Activated CD8-positive, alpha-beta T cell treated with anti-CD3 and anti-CD28 coated beads, Interleukin-2, amount 10 ng/mL, durations not matched to agents 7 days and 5 days (primary cell): ENCODE data around the gene FASTK. TPM values are rescaled to one million over a fixed set of nuclear protein-coding genes. Genes with fewer than 3 reads are reported as not detected.
A peak's percentile ranks its signal among the peaks of the same experiment; 100 is the strongest.

Experiments
- ATAC-seq: fragments of 150-1000 bp; cut with Tn5 transposase; one replicate; pipeline ENCODE4 v1.10.0; 2021; ENCODE audit warnings: moderate library complexity
- CTCF ChIA-PET: fragments of 350-600 bp; sonication (Branson Sonifier 250); formaldehyde crosslinking; loops from one replicate; lab custom pipeline; 2021; ENCODE audit warnings: antibody characterized with exemption; lab: Charles Lee
- POLR2A ChIA-PET: fragments of 350-600 bp; sonication (Branson Sonifier 250); formaldehyde crosslinking; loops from one replicate; lab custom pipeline; 2021; ENCODE audit warnings: antibody characterized with exemption; lab: Charles Lee
- DNase-seq: peaks from one replicate; pipeline ENCODE4 v3.0.0-alpha.2; 2020
- H3K27ac Mint-ChIP-seq: one replicate; pipeline ENCODE4 v1.8.0; 2021; ENCODE audit warnings: mild to moderate bottlenecking, mixed read lengths
- H3K27me3 Mint-ChIP-seq: one replicate; pipeline ENCODE4 v1.8.0; 2021; ENCODE audit warnings: low read depth, mixed read lengths
- H3K36me3 Mint-ChIP-seq: one replicate; pipeline ENCODE4 v1.8.0; 2021; ENCODE audit warnings: low read depth, mixed read lengths
- H3K4me1 Mint-ChIP-seq: one replicate; pipeline ENCODE4 v1.8.0; 2021; ENCODE audit warnings: low read depth, mixed read lengths
- H3K4me3 Mint-ChIP-seq: one replicate; pipeline ENCODE4 v1.8.0; 2021; ENCODE audit warnings: mild to moderate bottlenecking, mixed read lengths
- H3K9me3 Mint-ChIP-seq: one replicate; pipeline ENCODE4 v1.8.0; 2022; ENCODE audit warnings: mixed read lengths; ENCODE audit not compliant: insufficient read depth
- total RNA-seq, 2 experiments: library from RNA; stranded (reverse); gene quantifications; one replicate each; pipeline ENCODE4 v1.2.3, GENCODE V29; 2021

The FASTK gene
- total RNA-seq, 2 experiments from 2014 or later, result 81.8 to 88.1 TPM

DNA sequence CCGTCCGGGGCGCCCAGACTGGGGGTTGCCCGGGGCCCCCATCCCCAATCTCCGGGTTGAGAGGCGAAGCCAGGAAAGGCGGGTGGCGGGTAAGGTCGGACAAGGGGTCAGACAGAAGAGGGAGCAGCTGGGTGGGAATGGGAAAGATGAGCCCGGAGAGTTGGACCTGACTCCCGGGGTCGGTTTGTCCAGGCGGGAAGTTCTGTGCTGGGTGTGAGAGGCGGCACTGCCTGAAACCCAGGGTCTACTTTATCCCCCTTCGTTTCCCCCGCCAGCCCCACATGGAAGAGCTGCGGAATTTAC is 20.5 kb downstream of the FASTK start:
- no peaks in the 10 kb centered on the region for H3K9me3 Mint-ChIP-seq
- H3K36me3 Mint-ChIP-seq, result peaks cover 13% of the 10 kb centered on the region
- ATAC-seq, result no peak
- H3K4me3 Mint-ChIP-seq, result peak overlapping the region; percentile 94
- ChIA-PET POLR2A (interaction anchor here (1.1 to 2.0 kb wide), 2 partner anchors 13 to 17 kb away, joined by 3 to 6 read pairs; no protein-coding TSS in a partner anchor), CTCF (interaction anchor here (0.6 to 1.3 kb wide), 6 partner anchors 18 to 1736 kb away, joined by 3 to 5 read pairs (median 4); partner anchors contain the start of genes ABCB8 and FASTK)
- DNase-seq, result no peak
- peak overlapping the region; percentile 63 for H3K27ac Mint-ChIP-seq
- peaks cover 42% of the 10 kb centered on the region for H3K4me1 Mint-ChIP-seq
- H3K27me3 Mint-ChIP-seq, result no peaks in the 10 kb centered on the region

GRCh38 chr7:151059367-151060112 is 21.1 kb downstream of the FASTK start, which contains the start of gene SLC4A2:
TSS of gene SLC4A2 (plus strand) at chr7:151059589. CDS start at chr7:151061988, 2,399 bp downstream.
- peaks cover 43% of the 10 kb centered on the region for H3K4me1 Mint-ChIP-seq
- peak; percentile 70 for DNase-seq
- H3K9me3 Mint-ChIP-seq, result no peaks in the 10 kb centered on the region
- peaks cover 14% of the 10 kb centered on the region for H3K36me3 Mint-ChIP-seq
- ATAC-seq, result peak; percentile 16
- POLR2A ChIA-PET, result interaction anchor here (1.0 to 2.0 kb wide), 5 partner anchors 14 to 45 kb away, joined by 3 to 6 read pairs (median 5); partner anchors contain the start of genes ABCB8 and FASTK
- CTCF ChIA-PET, result interaction anchor here (1.2 to 1.7 kb wide), 5 partner anchors 31 to 86 kb away, joined by 3 to 5 read pairs (median 3); partner anchors contain the start of gene ABCB8
- H3K27me3 Mint-ChIP-seq, result no peaks in the 10 kb centered on the region
- peak within 1 kb of the TSS; percentile 93 for H3K27ac Mint-ChIP-seq
- peak within 1 kb of the TSS; percentile 94 for H3K4me3 Mint-ChIP-seq

- POLR2A ChIA-PET, result interaction anchor here (1.0 to 1.6 kb wide), 6 partner anchors 9 to 45 kb away, joined by 3 to 5 read pairs (median 4); partner anchors contain the start of genes ABCB8, FASTK and TMUB1
- CTCF ChIA-PET, result interaction anchor here (0.6 to 1.7 kb wide), 7 partner anchors 26 to 429 kb away, joined by 3 to 5 read pairs (median 3); partner anchors contain the start of gene ABCB8
- H3K27ac Mint-ChIP-seq, result peak overlapping the region; percentile 93
- ATAC-seq, result peak; percentile 6
- peaks cover 15% of the 10 kb centered on the region for H3K36me3 Mint-ChIP-seq
- DNase-seq, result peak; percentile 40
- no peaks in the 10 kb centered on the region for H3K9me3 Mint-ChIP-seq
- no peaks in the 10 kb centered on the region for H3K27me3 Mint-ChIP-seq
- peaks cover 44% of the 10 kb centered on the region for H3K4me1 Mint-ChIP-seq
- H3K4me3 Mint-ChIP-seq, result peak overlapping the region; percentile 94
Measured at GRCh38 chr7:151058781-151059366, 21.7 kb downstream of the FASTK start.

DNA sequence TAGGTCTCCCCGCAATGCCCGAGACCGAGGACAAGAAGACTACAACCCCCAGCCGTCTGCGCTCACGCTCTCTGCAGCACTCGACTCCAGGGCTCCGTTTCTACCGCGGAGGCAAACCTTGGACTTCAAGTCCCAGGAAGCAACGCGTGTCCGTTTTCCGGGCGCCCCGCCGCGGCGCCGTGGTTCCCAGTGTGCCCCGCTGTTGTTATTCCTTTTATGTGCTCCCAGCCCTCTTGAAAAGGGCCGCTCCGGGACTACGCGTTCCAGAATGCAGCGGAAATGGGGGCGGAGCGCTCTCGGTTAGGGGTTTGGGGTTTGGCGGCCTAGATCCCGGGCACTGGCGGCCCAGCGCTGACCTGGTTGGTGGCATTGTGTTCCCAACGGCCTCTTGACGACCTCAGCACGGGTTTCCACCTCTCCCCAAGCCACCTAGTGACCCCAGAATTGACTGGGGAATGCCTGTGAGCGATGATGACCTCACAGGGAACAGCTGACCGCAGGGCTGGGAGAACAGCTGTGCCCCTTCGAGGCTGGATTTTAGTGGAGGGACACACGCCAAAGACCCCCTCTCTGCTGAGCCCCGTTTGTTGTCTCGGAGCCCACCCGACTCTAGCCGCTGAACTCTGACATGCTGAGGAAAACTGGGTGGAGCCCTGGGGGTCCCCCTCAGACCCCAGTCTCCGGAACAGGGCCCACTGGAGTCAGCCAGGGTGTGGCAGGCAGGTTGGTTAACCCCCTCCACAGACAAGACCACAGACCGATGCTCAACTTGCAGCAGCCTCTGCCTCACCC is 22.4 kb downstream of the FASTK start:
- ChIA-PET POLR2A (interaction anchor here (1.0 to 1.6 kb wide), 6 partner anchors 10 to 44 kb away, joined by 3 to 5 read pairs (median 4); partner anchors contain the start of genes ABCB8, FASTK and TMUB1), CTCF (interaction anchor here (0.6 to 1.7 kb wide), 7 partner anchors 26 to 430 kb away, joined by 3 to 5 read pairs (median 3); partner anchors contain the start of gene ABCB8)
- Mint-ChIP-seq H3K36me3 (peaks cover 11% of the 10 kb centered on the region), H3K4me1 (peaks cover 48% of the 10 kb centered on the region), H3K27me3 (no peaks in the 10 kb centered on the region), H3K27ac (peak overlapping the region; percentile 93), H3K9me3 (no peaks in the 10 kb centered on the region), H3K4me3 (peak overlapping the region; percentile 94)
- DNase-seq (peak; percentile 99), ATAC-seq (peak; percentile 92)

DNA sequence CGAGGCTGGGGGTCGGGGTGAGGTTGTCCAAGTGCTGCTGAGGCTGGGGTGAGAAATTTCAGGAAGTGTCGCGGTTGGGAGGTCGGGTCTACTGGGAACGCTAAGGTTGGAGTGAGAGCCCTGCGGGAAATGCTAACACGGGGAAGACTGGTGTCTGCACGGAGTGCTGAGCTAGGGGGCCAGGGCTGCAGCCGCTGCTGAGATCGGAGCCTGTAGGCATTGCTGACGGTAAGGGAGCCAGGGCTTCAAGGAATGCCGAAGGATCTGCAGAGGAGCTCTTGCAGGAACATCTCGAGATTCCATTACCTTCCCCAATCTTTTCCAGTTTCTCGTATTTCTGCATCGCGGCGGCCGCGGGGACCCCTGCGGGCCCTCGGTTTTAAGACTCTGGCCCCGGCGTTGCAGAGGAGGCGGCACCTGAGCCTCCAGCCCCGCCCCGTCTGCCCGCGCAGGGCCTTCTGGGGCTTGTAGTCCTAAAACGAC is 23.1 kb downstream of the FASTK start, which contains the start of gene CDK5:
TSS of gene CDK5 (minus strand) at position 392 of the 483 bp plus-strand sequence. CDS start at position 343, 49 bp downstream.
- Mint-ChIP-seq H3K4me3 (peak within 1 kb of the TSS; percentile 94), H3K27ac (peak within 1 kb of the TSS; percentile 93), H3K9me3 (no peaks in the 10 kb centered on the region), H3K4me1 (peaks cover 54% of the 10 kb centered on the region), H3K36me3 (peaks cover 12% of the 10 kb centered on the region), H3K27me3 (peaks cover 2% of the 10 kb centered on the region)
- ChIA-PET POLR2A (no interaction called here), CTCF (no interaction called here)
- ATAC-seq, result peak; percentile 6
- no peak for DNase-seq

DNA sequence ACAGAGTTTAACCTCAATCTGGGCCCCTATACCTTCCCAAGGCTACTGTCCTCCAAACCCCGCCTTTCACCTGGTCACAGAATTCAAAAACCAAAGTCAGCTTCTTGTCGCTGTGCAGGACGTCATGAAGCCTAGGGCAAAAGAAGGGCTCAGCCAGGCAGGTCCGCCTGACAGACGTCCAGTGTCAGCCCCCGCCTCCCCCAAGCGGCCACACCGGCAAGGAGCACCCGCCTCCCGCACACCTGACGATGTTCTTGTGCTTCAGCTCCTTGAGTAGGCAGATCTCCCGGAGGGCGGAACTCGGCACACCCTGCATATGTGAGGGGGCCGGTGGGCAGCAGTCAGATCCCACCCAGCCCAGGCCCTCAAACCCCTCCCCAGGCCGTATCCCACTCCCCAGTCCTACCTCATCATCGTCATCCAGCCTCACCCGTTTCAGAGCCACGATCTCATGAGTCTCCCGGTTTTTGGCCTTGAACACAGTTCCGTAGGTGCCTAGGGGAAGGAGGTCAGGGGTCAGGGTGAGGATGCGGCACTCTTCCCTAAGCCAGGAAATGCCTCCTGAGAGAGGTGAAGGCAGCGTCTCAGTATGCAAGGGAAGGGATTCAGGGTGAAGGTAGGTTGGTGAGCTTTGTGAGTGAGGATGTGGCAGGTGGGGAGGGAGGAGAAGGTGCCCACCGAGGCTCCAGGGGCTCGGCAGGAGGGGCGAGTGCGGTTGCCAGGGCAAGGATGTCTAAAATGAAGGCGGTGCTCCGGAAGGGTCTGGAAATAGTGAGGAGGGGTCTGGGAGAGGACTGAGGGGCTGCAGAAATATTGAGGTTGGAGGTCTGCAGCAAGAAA is 23.7 kb downstream of the FASTK start:
- peaks cover 3% of the 10 kb centered on the region for H3K27me3 Mint-ChIP-seq
- peak overlapping the region; percentile 81 for H3K27ac Mint-ChIP-seq
- H3K4me1 Mint-ChIP-seq, result peaks cover 54% of the 10 kb centered on the region
- H3K9me3 Mint-ChIP-seq, result no peaks in the 10 kb centered on the region
- H3K36me3 Mint-ChIP-seq, result peaks cover 12% of the 10 kb centered on the region
- peak overlapping the region; percentile 94 for H3K4me3 Mint-ChIP-seq
- ChIA-PET CTCF (no interaction called here), POLR2A (no interaction called here)
- ATAC-seq, result no peak
- no peak for DNase-seq

DNA sequence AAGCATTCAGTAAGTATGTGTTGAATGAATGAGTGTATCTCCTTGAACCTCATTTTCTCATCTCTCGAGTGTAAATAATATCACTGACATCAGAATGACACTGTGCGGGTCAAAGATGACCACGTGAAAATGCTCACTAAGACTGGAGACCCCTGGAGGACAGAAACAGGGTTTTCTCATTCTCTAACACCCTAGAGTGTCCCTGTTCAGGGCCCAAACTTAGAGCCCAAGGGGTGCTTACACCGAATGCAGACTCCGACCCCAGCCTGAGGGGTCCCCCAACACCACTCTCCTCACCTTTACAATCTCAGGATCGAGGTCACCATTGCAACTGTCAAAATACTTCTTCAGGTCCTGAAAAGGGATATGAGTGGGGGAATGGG is 24.3 kb downstream of the FASTK start:
- Mint-ChIP-seq H3K4me1 (peaks cover 52% of the 10 kb centered on the region), H3K27ac (no peak overlapping the region), H3K9me3 (no peaks in the 10 kb centered on the region), H3K27me3 (peaks cover 3% of the 10 kb centered on the region), H3K36me3 (peaks cover 6% of the 10 kb centered on the region), H3K4me3 (peak overlapping the region; percentile 94)
- ChIA-PET POLR2A (no interaction called here), CTCF (interaction anchor here (1.0 kb wide), 1 partner anchor 54 kb away, joined by 5 read pairs; no protein-coding TSS in a partner anchor)
- no peak for DNase-seq
- no peak for ATAC-seq

- POLR2A ChIA-PET, result no interaction called here
- CTCF ChIA-PET, result no interaction called here
- Mint-ChIP-seq H3K4me3 (no peak overlapping the region), H3K27ac (no peak overlapping the region), H3K36me3 (peaks cover 6% of the 10 kb centered on the region), H3K4me1 (peaks cover 42% of the 10 kb centered on the region), H3K9me3 (no peaks in the 10 kb centered on the region), H3K27me3 (peaks cover 12% of the 10 kb centered on the region)
- ATAC-seq, result no peak
- DNase-seq, result no peak
Measured at GRCh38 chr7:151053751-151054150, 26.9 kb downstream of the FASTK start.

GRCh38 chr7:151053096-151053495 is 27.5 kb downstream of the FASTK start:
- Mint-ChIP-seq H3K36me3 (peaks cover 6% of the 10 kb centered on the region), H3K27me3 (peaks cover 12% of the 10 kb centered on the region), H3K9me3 (no peaks in the 10 kb centered on the region), H3K4me1 (peaks cover 36% of the 10 kb centered on the region), H3K4me3 (no peak overlapping the region), H3K27ac (no peak overlapping the region)
- ATAC-seq (no peak), DNase-seq (no peak)
- ChIA-PET CTCF (no interaction called here), POLR2A (no interaction called here)

DNA sequence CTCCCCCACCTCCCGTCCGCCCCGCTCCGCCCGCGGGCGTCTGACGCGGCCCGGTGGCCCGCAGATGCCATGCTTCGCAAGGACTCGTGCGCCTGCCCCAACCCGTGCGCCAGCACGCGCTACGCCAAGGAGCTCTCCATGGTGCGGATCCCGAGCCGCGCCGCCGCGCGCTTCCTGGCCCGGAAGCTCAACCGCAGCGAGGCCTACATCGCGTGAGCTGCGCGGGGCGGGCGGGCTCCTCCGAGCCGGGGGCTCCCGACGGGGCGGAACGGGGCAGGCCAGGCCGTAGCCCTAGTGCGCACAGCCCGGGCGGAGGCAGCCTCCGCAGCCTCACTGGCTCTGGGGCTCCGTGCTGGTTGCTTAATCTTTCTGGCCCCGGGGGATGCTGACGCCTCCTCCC is 29.5 kb downstream of the FASTK start:
- no peak overlapping the region for H3K27ac Mint-ChIP-seq
- DNase-seq (peak; percentile 76), ATAC-seq (peak; percentile 75)
- POLR2A ChIA-PET, result no interaction called here
- H3K4me3 Mint-ChIP-seq, result no peak overlapping the region
- peaks cover 12% of the 10 kb centered on the region for H3K27me3 Mint-ChIP-seq
- peaks cover 6% of the 10 kb centered on the region for H3K36me3 Mint-ChIP-seq
- peaks cover 23% of the 10 kb centered on the region for H3K4me1 Mint-ChIP-seq
- CTCF ChIA-PET, result interaction anchor here (1.3 kb wide), 1 partner anchor 59 kb away, joined by 3 read pairs; no protein-coding TSS in a partner anchor
- H3K9me3 Mint-ChIP-seq, result no peaks in the 10 kb centered on the region
